Lower leg skin (tissue), 3 donors: ENCODE measurements around the gene HDAC9.

Source experiments
- CTCF ChIP-seq, 3 donors: fragments of 450-650 bp; IDR thresholded peaks; one replicate each; pipeline ENCODE4 v1.5.1; 2016; ENCODE audit warnings: antibody characterized with exemption in 3 of 3, mild to moderate bottlenecking in 3 of 3, moderate library complexity in 2 of 3
- POLR2A ChIP-seq, 2 donors: fragments of 450-650 bp; IDR thresholded peaks; one replicate each; pipeline ENCODE4 v1.6.1; 2016 to 2017; ENCODE audit warnings: antibody characterized with exemption in 2 of 2, mild to moderate bottlenecking in 1 of 2, moderate library complexity in 1 of 2

- TF ChIP-seq POLR2A (IDR thresholded peaks at IDR 0.05) (no peak), CTCF (IDR thresholded peaks at IDR 0.05) (no peak)
These were observed 28.5 kb upstream of the HDAC9 start for GRCh38 chr7:18467011-18467410.
